Sigmoid colon (tissue), 7 donors: ENCODE data around the gene SLC22A1. TPM values are rescaled to one million over a fixed set of nuclear protein-coding genes. Genes with fewer than 3 reads are reported as not detected.

ENCODE experiments used
- DNase-seq: peaks from one replicate; pipeline ENCODE4 v3.0.0-alpha.2; 2019
- H3K27ac ChIP-seq, 4 donors: fragments of 200-600 bp; sonication (generic); one replicate each; pipeline ENCODE4 v1.5.1; 2016 to 2019; ENCODE audit warnings: mild to moderate bottlenecking in 1 of 4
- H3K27me3 ChIP-seq, 3 donors: fragments of 200-600 bp; sonication (generic); one replicate each; pipeline ENCODE4 v1.5.1; 2019; ENCODE audit warnings: mild to moderate bottlenecking in 1 of 3
- H3K36me3 ChIP-seq, 4 donors: fragments of 200-600 bp; sonication (generic); one replicate each; pipeline ENCODE4 v1.5.1; 2016 to 2019
- H3K4me1 ChIP-seq, 4 donors: fragments of 200-600 bp; sonication (generic); one replicate each; pipeline ENCODE4 v1.5.1; 2017 to 2019
- H3K4me3 ChIP-seq, 4 donors: fragments of 200-600 bp; sonication (generic); one replicate each; pipeline ENCODE4 v1.5.1; 2017 to 2019; ENCODE audit warnings: mild to moderate bottlenecking in 2 of 4, moderate library complexity in 1 of 4
- H3K9me3 ChIP-seq, 4 donors: fragments of 200-600 bp in 3 of 4; sonication (generic) in 3 of 4; one replicate each; pipeline versions ENCODE4 v1.5.1 to v1.6.1; 2013 to 2019
- CTCF ChIP-seq, 4 experiments: fragments of 450-650 bp in 3 of 4; fragments of 200-600 bp in 1 of 4; IDR thresholded peaks; one replicate each; pipeline ENCODE4 v1.5.1; 2016 to 2019; ENCODE audit warnings: antibody characterized with exemption in 4 of 4, mild to moderate bottlenecking in 3 of 4, moderate library complexity in 2 of 4
- WGBS, 2 donors: extraction: QIAGEN DNeasy Blood & Tissue Kit; methylation state at CpG; one replicate each; pipeline ENCODE4 v1.1.7; 2013; 5-methylcytosine and 5-hydroxymethylcytosine counted together
- intact Hi-C: fragments of 100-400 bp; cut with DNase I; formaldehyde crosslinking; loops from one replicate; pipeline ENCODE4 v1.15.1; 2023
- polyA plus RNA-seq, 3 donors: library from polyadenylated mRNA; stranded (reverse); fragments of 200-250 nt; gene quantifications; one replicate each; pipeline ENCODE4 v1.2.3, GENCODE V29; 2013
- small RNA-seq, 3 donors: library from RNA; depleted of rRNA; stranded (forward); fragments of <200 nt; gene quantifications; one replicate each; pipeline ENCODE3, GENCODE V24; 2016
- total RNA-seq, 4 donors: library from RNA; depleted of rRNA; stranded (reverse); fragments of >200 nt; gene quantifications; one replicate each; pipeline ENCODE4 v1.1.0, GENCODE V29; 2016
- donor health status: healthy with polysubstance abuse.
- donor health status: Bipolar disorder and iron deficiency.
- donor health status: healthy.

SLC22A1 gene
- total and polyA plus RNA-seq, 7 donors = 0.58 to 1.9 (median 1.0) TPM; not detected in 3

- Histone ChIP-seq H3K27ac (no peak overlapping the region), H3K9me3 (peaks cover 0 to 4% (median 0%) of the 10 kb centered on the region in 4 donors), H3K4me3 (no peak overlapping the region), H3K27me3 (no peaks in the 10 kb centered on the region), H3K36me3 (no peaks in the 10 kb centered on the region), H3K4me1 (no peaks in the 10 kb centered on the region)
- intact Hi-C loops = no loop called here
- no peak for DNase-seq
- TF ChIP-seq CTCF (IDR thresholded peaks at IDR 0.05) = no peak
- 91 to 94% methylated on average over 3 of the region's 3 CpGs for WGBS, 2 donors
Measured at GRCh38 chr6:160207618-160208017, 86.0 kb downstream of the SLC22A1 start.

Small RNA genes within 50 kb of the gene (small RNA-seq; reads per million reads assigned to genes)
- 0 reads per million in 3 donors for gene AL645733.1

Other genes starting within 250 kb of the SLC22A1 start
- gene MAS1, start 230.8 kb upstream of the SLC22A1 start, total RNA-seq = not detected
- gene MAS1, start 230.8 kb upstream of the SLC22A1 start, polyA plus RNA-seq = under 1 TPM in 1 of 3 donors, not detected in 2; under 0.01 TPM
- gene IGF2R, start 152.7 kb upstream of the SLC22A1 start, total RNA-seq = 10 to 100 TPM; 34.6 to 80.9 (median 42.8) TPM
- gene IGF2R, start 152.7 kb upstream of the SLC22A1 start, polyA plus RNA-seq = 10 to 100 TPM in 2 of 3 donors, 1 to 10 TPM in 1; 3.6 to 43.7 (median 10.9) TPM
- under 1 TPM; 0.27 to 0.99 (median 0.32) TPM for gene SLC22A2, start 137.0 kb downstream of the SLC22A1 start, total RNA-seq
- gene SLC22A2, start 137.0 kb downstream of the SLC22A1 start, polyA plus RNA-seq = not detected
- 10 to 100 TPM; 13.6 to 26.3 (median 19.3) TPM for gene SLC22A3, start 226.6 kb downstream of the SLC22A1 start, total RNA-seq
- 1 to 10 TPM in 1 of 3 donors, under 1 TPM in 2; 0.23 to 3.3 (median 0.60) TPM for gene SLC22A3, start 226.6 kb downstream of the SLC22A1 start, polyA plus RNA-seq